Measurements from ENCODE around the gene TFB2M. TPM values are rescaled to one million over a fixed set of nuclear protein-coding genes. Genes with fewer than 3 reads are reported as not detected.
"Not testable (repeated sequence)": the region's sequence is repeated elsewhere in the genome, so short reads cannot be mapped to it uniquely, and the experiment has no call there.

The TFB2M gene, protein sequence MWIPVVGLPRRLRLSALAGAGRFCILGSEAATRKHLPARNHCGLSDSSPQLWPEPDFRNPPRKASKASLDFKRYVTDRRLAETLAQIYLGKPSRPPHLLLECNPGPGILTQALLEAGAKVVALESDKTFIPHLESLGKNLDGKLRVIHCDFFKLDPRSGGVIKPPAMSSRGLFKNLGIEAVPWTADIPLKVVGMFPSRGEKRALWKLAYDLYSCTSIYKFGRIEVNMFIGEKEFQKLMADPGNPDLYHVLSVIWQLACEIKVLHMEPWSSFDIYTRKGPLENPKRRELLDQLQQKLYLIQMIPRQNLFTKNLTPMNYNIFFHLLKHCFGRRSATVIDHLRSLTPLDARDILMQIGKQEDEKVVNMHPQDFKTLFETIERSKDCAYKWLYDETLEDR
- total RNA-seq, result 17.0 TPM

GRCh38 chr1:246566128-246566812 is at the start of gene TFB2M, which contains the start of gene CNST:
Gene TFB2M, minus strand, starts transcription at chr1:246566261. Its CDS starts 123 bp downstream, at chr1:246566138.
Gene CNST, plus strand, starts transcription at chr1:246566456. Its CDS starts 25,107 bp downstream, at chr1:246591563.
- peak; percentile 96 for DNase-seq

DNA sequence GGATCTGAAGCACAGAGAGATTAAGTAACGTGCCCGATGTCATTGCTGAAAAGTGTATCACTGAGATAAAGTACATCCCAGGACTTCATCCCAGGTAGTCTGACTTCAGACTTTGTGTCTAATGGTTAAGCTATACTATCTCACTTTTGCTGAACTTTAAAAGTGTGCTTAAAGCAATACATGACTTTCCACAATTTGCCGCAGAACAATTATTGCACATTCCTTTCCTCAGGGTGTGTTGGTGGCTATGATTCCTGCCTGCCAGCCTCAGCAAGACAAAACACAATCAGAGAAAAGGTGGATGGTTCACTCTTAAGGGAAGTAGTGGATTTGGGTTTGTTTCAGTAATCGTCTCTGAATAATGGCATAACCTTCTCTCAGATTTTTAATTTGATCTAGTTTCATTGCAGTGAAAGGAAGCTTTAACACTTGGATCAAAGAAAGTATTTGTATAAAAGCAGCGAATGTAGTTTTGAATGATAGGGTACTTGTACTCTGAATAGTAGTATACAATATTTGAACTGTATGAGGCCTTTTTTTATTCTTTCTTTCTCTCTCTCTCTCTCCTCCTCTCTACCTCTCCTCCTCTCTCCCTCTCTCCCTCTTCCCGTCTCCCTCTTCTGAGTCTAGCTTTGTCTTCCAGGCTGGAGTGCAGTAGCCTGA is 47.2 kb upstream of the TFB2M start:
- DNase-seq, result no peak

DNA sequence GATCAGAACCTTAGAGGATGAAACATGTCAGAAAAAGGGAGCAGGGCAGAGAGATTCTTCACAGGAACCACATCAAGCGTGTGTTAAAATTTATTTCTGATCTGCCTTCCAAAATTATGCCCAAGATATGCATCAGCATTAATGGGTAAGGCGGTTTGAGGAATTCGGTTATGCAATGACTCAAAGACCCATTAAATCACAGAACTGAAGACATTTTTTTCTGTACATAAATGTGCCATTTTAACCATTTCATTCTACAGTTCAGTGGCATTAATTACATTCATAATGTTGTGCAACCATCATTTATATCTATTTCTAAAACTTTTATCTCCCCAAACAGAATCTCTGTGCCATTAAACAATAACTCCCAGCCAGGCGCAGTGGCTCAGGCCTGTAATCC is 43.6 kb upstream of the TFB2M start:
- DNase-seq, result no peak

- DNase-seq, result no peak
Observed at GRCh38 chr1:246608616-246609376, 42.7 kb upstream of the TFB2M start.

DNA sequence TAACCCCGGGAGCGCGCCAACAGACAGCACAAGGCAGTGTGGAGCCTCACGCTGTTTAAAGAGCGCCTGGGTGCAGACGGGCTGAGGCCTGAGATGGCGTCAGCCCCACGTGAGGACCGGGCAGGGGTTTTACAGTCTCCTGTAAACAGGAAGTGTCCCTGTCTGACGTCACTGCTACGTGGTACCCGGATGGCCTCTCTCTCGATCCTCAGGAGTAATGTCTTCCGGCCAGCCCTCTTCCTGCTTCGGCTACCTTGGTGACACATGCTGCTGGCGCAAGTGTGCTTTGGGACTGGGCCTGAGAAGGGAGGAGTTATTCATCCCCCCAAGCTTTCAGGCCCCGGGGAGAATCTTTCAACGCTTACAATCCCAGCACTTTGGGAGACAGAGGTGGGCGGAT is 41.4 kb upstream of the TFB2M start:
- DNase-seq, result no peak

- DNase-seq, result not testable (repeated sequence)
Observed at GRCh38 chr1:246605231-246605630, 39.2 kb upstream of the TFB2M start.

DNA sequence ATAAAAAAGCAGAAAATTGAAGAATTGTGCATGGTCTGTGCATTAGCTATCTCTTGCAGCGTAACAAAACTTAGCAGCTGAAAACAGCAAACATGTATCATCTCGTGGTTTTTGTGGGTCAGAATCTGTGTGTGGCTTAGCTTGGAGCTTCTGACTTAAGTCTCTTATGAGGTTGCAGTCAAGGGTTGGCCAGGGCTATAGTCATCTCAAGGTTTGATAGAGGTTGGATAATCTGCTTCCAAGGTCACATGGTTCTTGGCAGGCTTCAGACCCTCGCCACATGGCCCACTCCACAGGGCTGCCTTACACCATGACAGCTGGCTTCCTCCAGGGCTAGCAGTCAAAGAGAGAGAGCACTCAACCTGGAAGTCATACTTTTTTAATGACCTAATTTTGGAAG is 36.1 kb upstream of the TFB2M start:
- no peak for DNase-seq

DNA sequence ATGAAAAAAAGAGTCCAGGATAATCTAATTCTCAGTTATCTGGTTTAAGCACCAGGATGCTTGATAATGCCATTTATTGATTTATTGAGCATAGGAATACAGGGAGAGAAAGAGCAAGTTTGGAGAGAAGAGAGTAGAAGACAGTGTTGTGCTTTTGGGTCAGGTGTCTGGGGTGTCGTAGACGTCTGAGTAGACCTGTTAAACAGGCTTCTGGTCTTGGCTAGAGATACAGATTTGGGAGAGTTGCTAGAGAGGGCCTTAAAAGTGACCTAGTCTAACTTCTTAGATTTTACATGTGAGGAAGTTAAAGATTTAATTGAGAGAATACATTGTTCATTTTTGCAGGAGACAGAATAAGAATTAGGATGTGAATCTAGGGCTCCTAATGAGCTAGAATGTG is 34.5 kb upstream of the TFB2M start:
- no peak for DNase-seq

- DNase-seq, result no peak
Observed at GRCh38 chr1:246599315-246599714, 33.3 kb upstream of the TFB2M start.

GRCh38 chr1:246597971-246598370 is 31.9 kb upstream of the TFB2M start:
- DNase-seq, result no peak

- DNase-seq, result no peak
Observed at GRCh38 chr1:246597340-246597739, 31.3 kb upstream of the TFB2M start.

DNA sequence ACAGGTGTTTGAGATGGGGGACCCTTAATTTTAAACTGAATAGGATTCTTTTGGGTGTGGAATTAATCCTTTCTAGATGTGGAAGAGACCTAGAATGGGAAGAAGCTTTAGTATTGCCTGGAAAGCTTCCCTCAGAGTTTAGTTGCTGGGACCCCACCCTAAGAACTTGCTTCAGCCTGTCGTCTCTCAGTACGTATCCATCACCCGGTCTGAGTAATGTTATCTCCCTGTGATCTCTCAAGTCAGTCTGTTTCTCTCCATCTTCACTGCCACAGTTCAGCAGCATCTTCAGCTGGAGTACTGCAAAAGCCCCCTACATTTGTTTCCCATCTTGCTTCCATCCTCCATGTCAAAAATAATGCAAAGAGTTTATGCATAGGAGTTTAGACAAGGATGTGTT is 29.1 kb upstream of the TFB2M start:
- DNase-seq, result no peak

DNA sequence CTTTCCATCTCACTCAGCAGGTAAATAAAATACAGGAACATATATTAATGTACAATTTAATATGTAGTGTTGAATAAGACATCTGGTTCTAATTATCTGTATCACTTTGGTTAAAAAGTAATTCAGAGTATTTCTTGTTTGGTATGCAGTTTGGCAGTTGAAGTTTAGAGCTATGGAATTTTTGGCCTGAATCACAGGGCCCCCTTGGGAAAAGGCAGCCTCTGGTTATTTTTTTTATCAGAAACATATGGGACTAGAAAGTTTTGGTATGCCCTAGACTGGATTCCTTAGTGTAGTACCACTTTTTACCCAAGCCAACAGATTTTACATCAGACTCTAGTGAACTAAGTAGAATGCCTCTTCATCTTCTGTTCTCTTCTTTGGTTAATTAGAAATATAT is 26.6 kb upstream of the TFB2M start:
- no peak for DNase-seq

DNA sequence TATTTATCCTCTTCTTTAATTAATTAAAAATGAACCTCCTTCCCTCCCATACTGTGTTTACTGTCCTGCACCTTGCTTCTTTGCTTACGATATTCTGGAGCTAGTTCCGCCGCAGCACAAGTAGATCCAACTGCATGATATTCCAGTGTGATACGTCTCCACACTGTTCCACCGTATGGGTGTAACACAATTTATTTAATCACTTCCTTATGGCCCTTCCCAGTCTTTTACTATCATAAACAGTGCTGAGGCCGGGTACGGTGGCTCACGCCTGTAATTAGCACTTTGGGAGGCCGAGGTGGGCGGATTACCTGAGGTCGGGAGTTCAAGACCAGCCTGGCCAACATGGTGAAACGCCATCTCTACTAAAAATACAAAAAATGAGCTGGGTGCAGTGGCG is 25.9 kb upstream of the TFB2M start:
- no peak for DNase-seq

- DNase-seq, result no peak
Observed at GRCh38 chr1:246591504-246591903, 25.4 kb upstream of the TFB2M start.

DNA sequence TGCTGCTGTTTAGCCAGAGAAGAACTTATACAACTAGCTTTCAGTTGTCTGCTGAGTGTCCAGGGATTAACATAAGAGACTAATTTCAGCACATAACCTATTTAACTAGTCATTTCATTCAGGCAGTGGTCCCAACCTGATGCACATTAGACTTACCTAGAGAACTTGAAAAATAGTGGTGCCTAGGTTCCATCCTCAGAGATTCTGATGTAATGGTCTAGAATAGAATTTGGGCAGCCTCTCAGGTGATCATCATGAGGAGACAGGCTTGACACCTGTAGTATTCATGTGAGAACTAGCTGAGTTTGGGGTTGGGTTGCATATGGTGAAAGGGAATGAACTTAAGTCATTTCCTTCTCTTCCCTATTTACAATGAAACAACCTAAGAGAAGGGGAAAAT is 25.0 kb upstream of the TFB2M start:
- DNase-seq, result no peak

DNA sequence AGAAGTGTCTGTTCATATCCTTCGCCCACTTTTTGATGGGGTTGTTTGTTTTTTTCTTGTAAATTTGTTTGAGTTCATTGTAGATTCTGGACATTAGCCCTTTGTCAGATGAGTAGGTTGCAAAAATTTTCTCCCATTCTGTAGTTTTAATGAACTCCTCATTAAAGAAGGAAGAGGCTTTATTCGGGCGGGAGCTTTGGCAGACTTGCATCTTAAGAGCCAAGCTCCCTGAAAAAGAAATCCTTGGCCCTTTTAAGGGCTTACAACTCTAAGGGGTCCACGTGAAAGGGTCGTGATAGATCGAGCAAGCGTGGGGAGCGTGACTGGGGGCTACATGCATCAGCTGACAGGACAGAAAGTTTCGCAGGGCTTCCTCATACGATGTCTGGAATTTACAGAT is 23.9 kb upstream of the TFB2M start:
- DNase-seq, result not testable (repeated sequence)

DNA sequence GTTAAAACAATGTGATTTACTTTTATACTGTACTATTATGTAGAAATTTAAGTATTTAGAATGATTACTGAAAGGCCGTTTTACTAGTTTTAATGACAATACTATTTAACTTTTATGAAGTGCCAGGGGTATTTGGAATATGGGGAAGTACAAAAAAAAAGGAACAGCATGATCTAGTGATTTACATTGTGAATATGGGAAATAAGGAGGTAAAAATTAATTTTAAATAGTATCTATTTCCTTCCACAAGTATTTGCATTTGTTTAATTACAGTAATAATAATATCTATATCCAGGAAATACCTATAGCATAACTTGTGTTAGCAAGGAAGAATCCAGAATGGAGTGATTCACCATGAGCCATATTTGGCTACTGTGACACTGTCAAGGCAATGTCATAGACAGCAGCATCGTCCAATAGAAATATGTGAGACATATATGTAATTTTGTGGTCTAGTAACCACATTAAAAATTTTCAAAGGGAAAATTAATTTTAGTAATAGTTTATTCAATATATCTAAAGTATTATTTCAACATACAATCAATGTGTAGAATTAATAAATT is 22.2 kb upstream of the TFB2M start:
- no peak for DNase-seq

DNA sequence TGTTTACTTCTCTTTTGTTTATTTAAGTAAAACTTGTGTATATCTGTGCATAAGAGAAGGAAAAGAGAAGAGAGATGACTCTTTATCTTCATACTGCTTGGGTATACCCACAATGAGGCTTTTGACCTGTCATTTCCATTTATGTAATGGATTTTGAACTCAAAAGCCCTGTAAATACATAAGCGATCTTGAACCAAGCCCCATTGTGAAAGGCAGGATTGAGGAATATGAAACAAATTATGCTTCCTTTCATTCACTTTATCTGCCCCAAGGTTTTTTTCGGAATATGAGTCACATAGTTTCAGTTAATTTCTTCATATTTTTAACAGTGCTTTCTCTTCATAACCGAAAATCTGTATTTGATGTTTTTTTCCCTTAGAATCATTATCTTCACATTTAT is 21.5 kb upstream of the TFB2M start:
- DNase-seq, result no peak

DNA sequence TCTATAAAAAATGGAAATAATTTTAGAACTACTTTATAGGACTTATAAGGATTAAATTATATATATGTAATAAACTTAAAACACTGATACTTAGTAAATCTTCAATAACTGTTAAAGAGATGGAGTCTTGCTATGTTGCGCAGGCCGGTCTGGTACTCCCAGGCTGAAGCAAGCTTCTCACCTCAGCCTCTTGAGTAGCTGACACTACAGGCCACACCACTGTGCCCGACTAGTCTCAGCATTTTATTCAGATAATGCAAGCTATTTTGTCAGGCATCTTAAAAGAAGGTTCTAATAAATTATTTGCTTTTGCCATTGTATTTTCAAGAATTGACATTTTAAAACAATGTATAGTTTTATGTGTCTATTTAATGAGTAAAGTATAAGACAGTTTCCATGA is 21.0 kb upstream of the TFB2M start:
- no peak for DNase-seq

DNA sequence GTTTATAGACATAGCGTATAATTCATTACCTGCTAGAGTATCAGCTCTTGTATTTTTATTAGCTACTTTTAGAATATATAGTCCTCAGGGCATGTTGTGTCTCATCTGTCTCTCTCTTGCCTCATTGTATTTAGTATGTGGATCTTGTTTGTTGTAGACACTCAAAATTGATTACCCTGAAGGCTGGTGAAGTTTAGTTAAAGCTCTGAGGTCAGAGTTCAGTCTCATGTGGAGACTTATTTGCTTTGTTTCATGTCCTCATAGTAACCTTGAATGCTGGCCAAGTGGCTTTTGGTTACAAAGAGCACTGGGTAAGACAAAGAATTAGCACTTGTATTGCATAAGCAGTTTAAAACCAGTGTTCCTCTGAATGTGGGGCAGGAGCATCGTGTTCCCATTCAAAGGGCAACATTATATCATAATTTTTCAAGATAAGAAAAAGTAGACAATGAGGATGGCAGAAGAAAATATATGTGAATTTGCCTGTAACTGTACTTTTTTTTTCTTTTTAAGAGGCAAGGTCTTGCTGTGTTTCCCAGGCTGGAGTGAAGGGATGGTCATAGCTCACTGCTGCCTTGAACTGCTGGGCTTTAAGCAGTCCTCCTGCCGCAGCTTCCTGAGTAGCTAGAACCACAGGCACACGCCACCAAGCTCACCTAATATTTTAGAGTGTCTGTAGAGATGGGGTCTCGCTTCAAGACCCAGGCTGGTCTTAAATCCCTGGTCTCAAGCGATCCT is 17.6 kb upstream of the TFB2M start:
- no peak for DNase-seq

GRCh38 chr1:246583056-246583440 is 17.0 kb upstream of the TFB2M start:
- no peak for DNase-seq

Data from occipital lobe (tissue), 2 donors.